DMS 273 treated with DMSO at 0.1 percent for 48 hours (cell line): ENCODE results near the gene ITGA1.

Experiments used
- DNase-seq: peaks from one replicate; lab custom pipeline; 2025; lab: John Stamatoyannopoulos, UW

Gene ITGA1

DNA sequence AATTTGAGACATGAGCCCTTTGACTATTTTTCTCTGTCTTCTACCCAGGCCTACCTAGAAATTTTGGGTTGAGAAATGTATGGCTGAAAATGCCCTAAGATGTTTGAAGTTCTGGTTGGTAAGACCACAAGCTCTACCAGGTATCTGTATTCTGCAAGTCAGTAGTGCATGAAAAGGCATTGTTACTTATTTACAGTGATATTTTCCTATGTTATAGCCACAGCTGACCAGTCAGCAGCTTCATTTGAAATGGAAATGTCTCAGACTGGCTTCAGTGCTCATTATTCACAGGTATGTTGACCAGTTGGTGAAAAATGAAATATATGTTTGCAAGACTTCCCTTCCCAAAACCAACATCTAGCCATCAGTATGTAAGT lies 109.5 kb downstream of the ITGA1 start:
- DNase-seq = no peak

DNA sequence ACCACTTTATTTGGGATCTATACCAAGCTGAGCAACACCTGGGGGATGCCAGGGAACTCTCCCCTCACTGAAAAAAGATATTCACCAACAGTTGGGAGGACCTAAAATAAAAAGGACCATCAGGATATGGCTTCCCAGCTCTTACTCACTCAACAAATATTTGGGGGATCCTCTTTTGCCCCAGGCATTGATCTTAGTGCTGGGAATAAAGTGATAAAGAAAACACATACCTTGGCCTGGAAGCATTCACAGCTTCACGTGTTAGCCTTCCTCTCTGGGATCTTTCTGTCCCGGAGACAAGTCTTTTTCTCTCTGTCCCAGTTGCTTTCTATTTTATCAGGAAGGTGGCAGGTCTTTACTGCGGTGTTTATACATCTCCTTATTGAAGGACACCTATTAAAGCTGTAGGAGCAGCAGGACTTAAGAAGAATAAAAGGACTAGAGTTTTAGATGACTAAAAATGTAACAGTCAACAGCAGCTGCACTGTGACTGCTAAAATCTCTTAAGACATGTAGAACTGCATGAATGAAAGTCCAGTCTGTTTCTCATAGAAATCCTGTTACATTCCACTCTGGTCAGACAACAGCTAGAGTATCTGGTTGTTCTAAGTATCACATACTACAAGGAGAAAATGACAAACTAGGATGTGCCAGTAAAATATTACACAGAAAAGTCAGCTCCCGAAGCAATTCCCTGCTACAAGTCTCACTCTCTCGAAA lies 111.4 kb downstream of the ITGA1 start:
- no peak for DNase-seq

DNA sequence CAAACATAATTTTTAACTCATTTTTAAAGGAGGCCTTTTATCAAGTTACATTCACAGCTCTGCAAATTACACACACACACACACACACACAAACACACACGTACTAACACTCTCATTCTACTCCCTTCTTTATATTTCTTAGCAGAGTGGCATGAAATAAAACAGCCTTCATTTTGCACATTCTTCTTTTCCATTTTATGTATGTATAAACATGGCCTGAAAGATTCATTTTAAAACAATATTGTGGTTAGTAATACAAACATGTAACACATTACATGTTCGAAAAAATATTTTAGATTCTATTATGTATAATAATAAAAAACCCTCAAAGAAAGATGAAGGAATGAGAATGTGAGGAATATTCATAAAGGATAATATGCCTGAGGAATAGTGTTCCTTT lies 115.4 kb downstream of the ITGA1 start:
- no peak for DNase-seq

DNA sequence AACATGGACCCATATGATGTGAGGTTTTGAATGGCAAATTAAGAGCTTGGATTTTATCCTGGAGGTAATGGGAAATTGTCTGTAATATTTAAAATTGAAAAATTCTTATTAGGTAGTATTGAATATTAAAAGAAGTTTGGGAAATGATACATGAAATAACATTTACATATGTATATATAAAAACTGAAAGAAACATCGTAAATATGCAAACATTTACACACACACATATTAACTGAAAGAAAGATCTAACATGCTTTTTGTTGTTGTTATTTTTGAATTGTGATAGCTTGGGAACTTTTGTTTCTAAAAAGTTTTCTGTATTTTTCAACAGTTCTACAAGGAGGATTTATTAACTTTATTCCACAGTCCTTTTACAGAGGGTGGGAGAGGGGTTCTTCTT lies 118.6 kb downstream of the ITGA1 start:
- DNase-seq = no peak

DNA sequence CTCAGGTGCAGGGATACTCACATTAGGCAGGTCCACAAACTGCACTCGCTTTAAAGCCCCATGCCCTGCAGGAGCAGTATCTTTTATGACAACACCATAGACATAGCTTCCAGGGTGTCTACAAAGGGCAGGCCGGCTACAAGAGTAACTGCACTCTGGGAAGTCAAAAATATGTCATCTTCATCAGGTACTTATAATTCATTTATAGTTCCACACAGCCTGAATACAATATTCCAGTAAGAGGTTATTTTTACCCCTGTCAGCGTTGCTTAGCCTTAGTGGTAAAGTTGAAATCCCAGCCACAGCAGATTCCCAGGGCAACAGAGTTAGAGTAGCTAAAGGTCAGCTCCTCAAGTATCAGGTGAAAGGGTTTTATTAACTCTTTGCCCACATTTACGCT lies 119.1 kb downstream of the ITGA1 start:
- no peak for DNase-seq

DNA sequence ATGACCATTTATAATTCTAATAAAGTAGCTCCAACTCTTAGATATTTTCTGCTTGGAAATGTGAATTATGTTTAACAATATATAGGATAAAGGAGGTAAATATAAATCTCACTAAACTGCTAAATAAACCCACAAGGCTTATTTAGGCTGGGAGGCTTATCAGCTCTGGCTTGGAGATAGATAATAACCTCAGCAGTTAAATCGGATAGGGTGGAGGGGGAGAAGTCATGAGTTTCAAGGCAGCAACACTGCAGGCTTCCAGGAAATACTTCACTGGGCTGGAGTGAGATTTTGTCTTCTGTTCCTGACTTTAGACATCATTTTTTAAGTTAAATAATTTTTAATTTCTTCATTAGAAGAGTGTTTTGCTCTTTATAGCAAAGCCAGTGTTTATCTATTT lies 121.5 kb downstream of the ITGA1 start:
- DNase-seq = no peak

DNA sequence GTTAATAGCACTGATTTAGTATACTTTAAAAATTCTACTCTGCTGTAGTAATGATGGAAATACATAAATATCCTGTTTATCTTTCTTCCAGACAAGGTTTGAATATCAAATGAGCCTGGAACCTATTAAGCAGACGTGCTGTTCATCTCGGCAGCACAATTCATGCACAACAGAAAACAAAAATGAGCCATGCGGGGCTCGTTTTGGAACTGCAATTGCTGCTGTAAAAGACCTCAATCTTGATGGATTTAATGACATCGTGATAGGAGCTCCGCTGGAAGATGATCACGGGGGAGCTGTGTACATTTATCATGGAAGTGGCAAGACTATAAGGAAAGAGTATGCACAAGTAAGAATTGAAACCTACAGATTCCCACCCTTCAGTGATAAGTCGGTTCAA lies 122.4 kb downstream of the ITGA1 start:
- DNase-seq = no peak

DNA sequence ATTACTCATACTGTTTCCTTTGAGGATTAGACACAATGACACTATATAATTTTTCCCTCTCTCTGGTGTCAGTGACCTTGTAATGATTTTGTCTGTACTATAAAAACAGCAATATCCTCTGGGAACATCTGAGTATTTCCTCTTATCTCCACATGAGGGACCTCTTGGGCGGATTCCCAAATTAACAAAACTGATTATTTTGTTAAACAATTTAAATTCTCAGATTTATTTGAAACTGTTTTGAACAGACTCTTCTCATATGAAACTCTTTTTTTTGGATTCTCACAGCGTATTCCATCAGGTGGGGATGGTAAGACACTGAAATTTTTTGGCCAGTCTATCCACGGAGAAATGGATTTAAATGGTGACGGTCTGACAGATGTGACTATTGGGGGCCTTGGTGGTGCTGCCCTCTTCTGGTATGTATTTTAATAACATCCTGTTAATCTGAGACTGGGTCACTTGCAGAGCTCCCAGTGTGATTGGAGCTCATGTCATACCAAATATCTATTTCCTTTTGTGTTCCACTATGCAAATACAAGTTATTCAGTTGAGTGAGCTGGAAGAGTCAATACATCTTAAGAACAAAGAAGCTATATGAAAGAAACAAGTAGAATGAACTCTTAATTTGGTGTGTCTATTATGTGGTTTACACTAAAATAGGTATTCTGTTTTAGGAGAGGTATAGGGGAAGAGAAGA lies 127.6 kb downstream of the ITGA1 start:
- DNase-seq = peak; percentile 59

DNA sequence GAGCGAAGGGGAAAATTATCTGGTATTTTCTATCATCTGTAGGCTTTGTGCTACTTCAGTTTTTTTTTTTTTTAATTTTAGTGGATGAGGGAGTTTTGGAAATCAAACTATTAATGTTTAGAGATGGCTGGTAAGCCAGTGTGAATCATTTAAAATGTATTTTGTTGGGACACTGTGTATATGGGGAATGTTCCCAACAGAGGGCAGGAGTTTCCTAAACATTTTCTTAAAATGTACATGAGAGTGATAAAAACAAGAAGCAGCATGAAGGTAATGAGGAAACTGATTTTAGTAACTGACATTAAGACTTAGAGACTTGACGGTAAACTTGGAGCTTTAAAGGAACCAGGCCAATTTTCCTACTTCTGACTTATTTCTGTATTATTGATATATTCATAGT lies 133.2 kb downstream of the ITGA1 start:
- DNase-seq = no peak

DNA sequence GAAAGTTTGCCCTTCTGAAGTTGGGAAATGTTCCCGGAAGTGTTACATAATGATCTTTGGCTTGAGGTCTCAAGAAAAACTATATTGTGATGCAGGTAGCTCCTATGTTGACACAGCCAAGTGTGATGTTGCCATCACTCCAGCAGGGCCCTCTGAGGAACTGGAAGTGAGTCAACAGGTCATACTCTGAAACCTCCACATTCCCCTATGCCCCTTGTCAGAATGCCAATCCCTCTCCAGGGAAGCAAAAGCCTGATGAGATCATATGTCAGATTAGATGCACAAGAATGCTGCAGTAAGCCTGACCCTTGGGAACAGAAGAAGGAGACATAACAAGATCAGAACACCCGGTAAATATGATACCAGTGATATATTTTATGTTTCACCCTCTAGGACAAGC lies 134.7 kb downstream of the ITGA1 start:
- DNase-seq = no peak

DNA sequence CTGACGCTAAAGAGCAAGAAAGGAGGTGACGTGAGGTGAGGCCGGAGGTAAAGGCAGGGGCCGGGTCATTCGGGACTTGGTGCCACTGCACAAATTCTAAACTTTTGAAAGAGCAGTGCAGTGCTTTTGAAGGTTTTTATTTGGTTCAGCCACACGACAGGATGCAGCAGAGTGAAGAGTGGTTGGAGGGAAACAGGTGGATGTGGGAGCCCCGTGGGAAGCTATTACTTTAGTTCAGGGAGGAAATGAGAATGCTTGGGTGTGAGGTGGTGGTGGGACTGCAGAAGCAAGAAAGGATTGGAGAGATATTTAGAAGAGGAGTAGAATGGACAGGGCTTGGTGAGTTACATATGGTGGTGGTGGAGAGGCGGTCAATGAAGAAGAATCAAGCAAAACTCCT lies 136.7 kb downstream of the ITGA1 start:
- no peak for DNase-seq

DNA sequence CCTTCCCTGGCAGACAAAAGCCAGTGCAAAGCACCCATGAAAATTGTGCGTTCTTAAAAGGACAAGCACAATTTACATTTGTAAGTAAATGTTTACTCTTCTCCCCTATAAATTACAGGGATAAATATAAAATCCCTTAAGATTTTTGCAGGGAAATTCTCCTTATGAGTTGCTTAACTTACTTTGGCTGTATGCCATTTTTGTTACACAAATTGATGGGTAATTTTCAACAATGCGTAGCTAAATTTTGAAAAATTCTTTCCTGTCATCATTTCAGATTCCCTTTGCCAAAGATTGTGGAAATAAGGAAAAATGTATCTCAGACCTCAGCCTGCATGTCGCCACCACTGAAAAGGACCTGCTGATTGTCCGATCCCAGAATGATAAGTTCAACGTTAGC lies 137.3 kb downstream of the ITGA1 start:
- no peak for DNase-seq

DNA sequence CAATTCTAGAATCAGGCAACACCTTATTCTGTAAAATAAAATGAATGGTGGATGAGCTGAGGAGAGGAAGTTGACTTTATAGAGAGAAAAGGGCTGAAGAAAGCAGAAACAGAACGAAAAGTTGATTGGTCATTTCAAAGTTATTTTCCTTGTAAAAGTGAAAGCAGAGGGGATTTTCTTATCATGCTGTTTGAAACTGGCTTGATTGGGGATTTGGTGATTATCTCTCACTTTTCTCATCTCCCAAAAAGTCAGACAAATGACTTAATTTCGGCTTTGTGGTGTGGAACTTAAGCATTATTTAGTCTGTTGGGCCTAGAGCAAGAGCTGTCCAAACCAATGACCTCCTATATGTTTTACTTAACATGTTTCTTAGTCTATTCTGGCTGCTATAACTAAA lies 141.0 kb downstream of the ITGA1 start:
- DNase-seq = no peak

DNA sequence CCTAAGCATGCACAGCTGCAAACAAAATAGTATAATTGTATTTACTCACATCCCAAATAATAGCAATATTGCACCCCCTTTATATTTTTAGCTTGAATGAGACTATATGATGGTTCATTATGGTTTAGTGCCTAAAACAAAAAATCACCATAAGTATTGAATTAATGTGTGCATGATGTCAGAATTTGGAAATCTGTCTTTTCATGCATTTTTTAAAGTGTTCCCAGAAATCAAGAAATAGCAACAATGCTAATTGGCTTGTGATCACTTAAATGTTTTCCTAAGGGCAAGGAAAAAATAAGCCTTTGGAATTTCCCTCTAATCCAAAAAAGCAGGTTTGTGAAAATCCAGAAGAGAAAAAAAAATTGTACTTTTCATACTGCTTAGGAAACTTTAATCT lies 150.5 kb downstream of the ITGA1 start:
- no peak for DNase-seq

DNA sequence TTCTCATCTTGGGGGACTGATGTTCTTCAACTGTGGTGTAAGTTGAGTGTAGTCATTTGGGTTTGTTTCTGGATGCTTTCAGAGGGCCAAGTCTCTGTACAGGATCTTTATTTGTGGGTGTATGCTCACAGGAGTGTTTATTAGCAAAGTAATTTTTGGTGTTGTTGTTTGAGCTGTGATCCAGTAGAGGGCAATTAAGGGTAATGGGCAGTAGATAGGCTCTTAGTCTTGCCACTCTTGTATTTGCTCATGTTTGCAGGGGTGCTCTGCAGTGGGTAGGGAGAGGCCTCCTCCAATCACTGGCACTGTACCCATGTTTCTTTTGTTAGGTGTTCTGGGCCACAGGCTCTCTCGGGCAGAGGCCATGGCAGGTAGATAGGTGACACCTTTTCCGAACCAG lies 155.6 kb downstream of the ITGA1 start:
- no peak for DNase-seq

DNA sequence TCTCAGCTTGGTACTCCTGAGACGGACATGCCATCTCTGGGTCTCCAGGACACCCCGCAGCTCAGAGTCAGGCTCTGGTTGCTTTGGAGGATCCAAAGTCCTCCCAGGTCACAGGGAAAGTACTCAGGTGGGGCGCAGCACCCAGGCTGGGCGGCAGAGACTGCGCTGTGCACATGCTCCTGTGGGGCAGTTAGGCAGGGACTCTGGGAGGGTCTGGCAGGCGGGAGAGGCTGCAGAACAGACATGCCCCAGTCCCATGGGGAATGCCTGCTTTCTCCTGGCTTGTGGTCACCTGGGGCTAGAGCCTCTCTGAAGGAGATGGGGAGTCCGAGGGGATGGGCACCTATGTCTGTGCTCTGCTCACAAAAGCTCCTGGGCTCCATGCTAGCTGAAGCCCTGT lies 156.1 kb downstream of the ITGA1 start:
- no peak for DNase-seq

DNA sequence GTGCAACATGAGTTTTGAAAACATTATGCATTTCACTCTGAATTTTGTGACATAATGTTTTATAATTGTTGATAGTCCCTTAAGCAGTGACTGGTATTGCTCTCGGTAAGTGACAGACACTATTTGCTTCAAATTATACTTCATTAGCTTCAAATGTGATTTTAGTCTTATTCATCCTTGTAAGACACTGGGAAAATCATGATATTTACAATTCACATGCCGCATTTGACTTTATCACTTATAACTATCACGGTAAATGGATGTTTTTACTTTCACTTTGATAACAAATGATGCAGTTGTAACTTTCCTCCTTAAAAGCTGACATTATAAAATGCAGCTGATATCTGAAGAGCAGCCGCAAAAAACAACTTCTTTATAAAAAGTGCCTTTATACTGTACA lies 157.3 kb downstream of the ITGA1 start:
- DNase-seq = no peak

DNA sequence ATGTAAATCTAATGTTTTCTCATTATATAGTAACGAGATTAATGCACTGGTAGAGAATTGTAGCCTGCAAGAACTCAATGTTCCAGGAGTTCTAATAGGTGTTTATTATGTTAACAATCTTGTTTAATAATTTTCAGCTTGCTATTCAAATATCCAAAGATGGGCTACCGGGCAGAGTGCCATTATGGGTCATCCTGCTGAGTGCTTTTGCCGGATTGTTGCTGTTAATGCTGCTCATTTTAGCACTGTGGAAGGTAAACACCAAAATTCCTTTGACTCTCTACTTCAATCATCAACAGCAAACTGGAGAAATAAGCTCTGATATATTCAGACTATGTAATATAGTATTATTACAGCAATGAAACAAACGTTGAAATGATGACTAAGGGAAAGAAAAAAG lies 159.5 kb downstream of the ITGA1 start:
- no peak for DNase-seq

DNA sequence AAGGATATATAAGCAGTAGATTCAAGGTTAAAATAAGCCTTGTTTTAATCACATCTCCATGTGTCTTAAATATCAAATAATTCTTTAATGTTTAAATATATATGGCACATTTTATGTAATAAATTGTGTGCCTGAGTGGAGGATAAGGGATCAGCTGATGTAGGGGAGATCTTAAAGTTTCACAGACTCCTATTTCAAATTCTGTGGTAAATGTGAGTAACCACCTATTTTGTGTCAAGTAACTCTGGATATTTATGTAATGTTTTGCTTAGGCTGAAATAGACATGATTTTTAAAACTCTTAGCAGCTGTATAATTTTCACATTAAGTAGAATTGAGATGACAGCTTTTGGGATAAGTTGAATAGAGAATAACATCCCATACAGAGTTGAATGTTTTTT lies 160.1 kb downstream of the ITGA1 start:
- no peak for DNase-seq

DNA sequence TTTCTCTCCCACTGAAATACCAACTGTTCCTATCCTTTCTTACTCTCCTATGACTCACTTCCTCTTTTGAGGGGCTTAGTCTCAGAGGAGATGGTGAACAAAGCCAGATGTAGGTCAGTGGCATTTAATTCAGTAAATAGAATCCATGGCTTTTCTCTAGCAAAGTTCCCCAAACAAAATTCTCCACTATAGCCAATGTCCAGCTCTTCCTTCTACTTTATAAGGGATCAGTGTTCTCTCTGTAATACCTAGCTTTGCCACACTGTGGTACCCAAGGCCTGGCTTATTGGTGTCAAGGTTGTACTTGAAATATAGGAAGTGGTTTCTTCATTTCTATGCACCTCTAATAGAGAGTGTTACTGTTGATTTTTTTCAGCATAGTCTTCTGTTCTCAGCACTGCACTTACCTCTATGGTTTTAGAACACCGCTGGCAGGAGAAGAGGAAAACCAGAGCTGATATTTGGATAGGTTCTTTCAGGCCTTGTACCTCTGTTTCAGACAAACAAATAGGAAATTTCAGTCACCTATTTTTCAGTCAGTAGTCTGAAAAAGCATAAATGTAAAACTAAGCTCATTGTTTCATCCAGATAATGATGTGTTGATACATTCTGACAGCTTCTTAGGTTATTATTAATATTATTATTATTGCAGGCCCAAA lies 160.8 kb downstream of the ITGA1 start:
- no peak for DNase-seq

DNA sequence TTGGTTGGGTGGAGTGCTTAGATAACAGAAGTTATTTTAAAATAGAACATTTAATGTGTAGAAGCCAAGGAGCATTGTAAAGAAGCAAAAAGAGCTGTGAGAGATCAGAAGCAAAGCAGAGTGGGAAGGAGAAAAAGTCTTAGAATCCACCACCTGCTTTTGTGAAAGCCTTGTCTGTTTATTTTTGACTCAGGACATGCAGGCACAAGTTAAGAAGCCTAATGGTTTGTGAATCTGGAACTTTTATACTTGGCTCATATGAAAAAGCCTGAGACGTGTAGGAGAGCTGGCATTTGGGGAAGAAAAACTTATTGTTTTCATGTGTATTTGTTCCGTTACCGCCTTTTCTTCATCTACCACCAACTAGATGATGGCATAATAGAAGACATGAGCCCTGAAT lies 163.0 kb downstream of the ITGA1 start:
- no peak for DNase-seq

DNA sequence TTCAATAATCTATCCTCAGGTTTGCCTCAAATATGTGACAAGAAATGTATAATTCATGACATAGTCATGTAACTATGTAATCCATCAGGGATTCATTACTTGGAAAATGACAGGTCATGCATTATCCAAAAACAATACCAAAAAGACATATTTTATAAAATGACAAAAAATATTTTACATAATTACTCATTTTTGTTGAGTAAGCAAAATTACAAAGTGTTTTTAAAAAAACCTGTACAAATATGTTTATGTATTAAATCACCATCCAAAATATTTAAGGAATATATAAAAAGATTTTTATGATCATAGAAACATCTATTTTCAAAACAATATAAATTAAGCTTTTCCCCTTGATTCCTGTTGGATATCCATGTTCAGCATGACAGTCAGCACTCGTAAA lies 164.8 kb downstream of the ITGA1 start:
- no peak for DNase-seq

DNA sequence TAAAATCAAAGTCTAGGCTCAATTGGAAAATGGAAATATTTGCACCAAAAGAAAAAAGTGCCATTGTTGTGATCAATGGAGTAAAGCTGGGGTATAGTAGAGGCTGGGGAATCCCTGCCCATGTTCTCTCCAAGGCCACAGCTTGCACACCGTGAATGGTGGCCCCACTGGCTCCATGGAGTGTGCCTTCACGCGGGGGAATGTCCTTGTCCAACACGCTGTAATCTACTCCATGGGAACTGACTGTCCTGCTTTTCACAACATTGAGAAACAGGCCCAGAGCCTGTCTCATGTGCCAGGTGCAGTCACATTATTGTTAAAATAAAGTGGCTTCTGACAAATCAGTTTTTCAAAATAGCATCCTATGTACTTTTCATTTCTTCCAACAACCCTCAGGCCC lies 168.3 kb downstream of the ITGA1 start:
- no peak for DNase-seq
